DMS79 (cell line): Measurements from ENCODE around the gene MANBA.
"Not testable (repeated sequence)": the region's sequence is repeated elsewhere in the genome, so short reads cannot be mapped to it uniquely, and the experiment has no call there.

Source experiments
- DNase-seq: peaks from one replicate; lab custom pipeline; 2025; lab: John Stamatoyannopoulos, UW

The MANBA gene

GRCh38 chr4:102619776-102620631 lies 140.8 kb downstream of the MANBA start:
- not testable (repeated sequence) for DNase-seq

GRCh38 chr4:102619021-102619420 lies 141.7 kb downstream of the MANBA start:
- not testable (repeated sequence) for DNase-seq

GRCh38 chr4:102616636-102617035 lies 144.1 kb downstream of the MANBA start:
- DNase-seq = no peak

GRCh38 chr4:102614801-102615200 lies 146.0 kb downstream of the MANBA start:
- DNase-seq = no peak

- DNase-seq = no peak
Observed at GRCh38 chr4:102612824-102613366, 147.9 kb downstream of the MANBA start.

- DNase-seq = no peak
Observed at GRCh38 chr4:102612210-102612609, 148.6 kb downstream of the MANBA start.

- no peak for DNase-seq
Observed at GRCh38 chr4:102610476-102610875, 150.3 kb downstream of the MANBA start.

GRCh38 chr4:102610007-102610406 lies 150.8 kb downstream of the MANBA start:
- DNase-seq = no peak

- DNase-seq = no peak
Observed at GRCh38 chr4:102608190-102608589, 152.6 kb downstream of the MANBA start.

GRCh38 chr4:102606846-102607450 lies 153.8 kb downstream of the MANBA start:
- DNase-seq = no peak

- DNase-seq = no peak
Observed at GRCh38 chr4:102606261-102606660, 154.5 kb downstream of the MANBA start.

- no peak for DNase-seq
Observed at GRCh38 chr4:102604222-102604940, 156.4 kb downstream of the MANBA start.

- no peak for DNase-seq
Observed at GRCh38 chr4:102601586-102602227, 159.1 kb downstream of the MANBA start.

GRCh38 chr4:102600689-102601088 lies 160.1 kb downstream of the MANBA start:
- no peak for DNase-seq

- DNase-seq = no peak
Observed at GRCh38 chr4:102599886-102600285, 160.9 kb downstream of the MANBA start.

GRCh38 chr4:102599455-102599854 lies 161.3 kb downstream of the MANBA start:
- DNase-seq = no peak

GRCh38 chr4:102598762-102599374 lies 161.9 kb downstream of the MANBA start:
- DNase-seq = no peak

- DNase-seq = no peak
Observed at GRCh38 chr4:102598086-102598761, 162.5 kb downstream of the MANBA start.

- DNase-seq = no peak
Observed at GRCh38 chr4:102596532-102596931, 164.2 kb downstream of the MANBA start.

GRCh38 chr4:102594000-102594399 lies 166.8 kb downstream of the MANBA start:
- no peak for DNase-seq

GRCh38 chr4:102593147-102593546 lies 167.6 kb downstream of the MANBA start:
- no peak for DNase-seq
